ENCODE data around the gene TMTC1. TPM values are rescaled to one million over a fixed set of nuclear protein-coding genes. Genes with fewer than 3 reads are reported as not detected.

TMTC1 gene
- total RNA-seq, 1 experiment from 2014 or later: 109 TPM

DNA sequence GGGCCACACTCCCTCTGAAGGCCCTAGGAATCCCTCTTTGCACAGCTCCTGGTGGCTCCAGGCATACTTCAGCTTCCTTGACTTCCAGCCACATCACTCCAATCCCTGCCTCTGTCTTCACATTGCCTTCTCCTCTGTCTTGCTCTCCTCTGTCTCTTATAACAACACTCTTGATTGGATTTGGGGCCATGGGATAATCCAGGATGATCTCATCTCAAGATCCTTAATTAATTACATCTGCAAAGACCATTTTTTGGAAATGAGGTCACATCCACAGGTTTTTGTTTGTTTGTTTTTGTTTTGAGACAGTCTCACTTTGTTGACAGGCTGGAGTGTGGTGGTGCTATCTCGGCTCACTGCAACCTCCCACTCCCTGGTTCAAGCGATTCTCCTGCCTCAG is 88.7 kb downstream of the TMTC1 start:
- intact Hi-C loops (cut with micrococcal nuclease): no loop called here
- Mint-ChIP-seq H3K4me1 (ENCODE audit: insufficient read depth, unreplicated experiment) (peaks cover 27% of the 10 kb centered on the region), H3K9me3 (ENCODE audit: unreplicated experiment) (no peaks in the 10 kb centered on the region), H3K4me3 (ENCODE audit: unreplicated experiment) (no peak overlapping the region), H3K36me3 (ENCODE audit: insufficient read depth, unreplicated experiment) (peaks cover 47% of the 10 kb centered on the region), H3K27ac (ENCODE audit: low read depth, unreplicated experiment) (peak overlapping the region; percentile 32), H3K27me3 (ENCODE audit: insufficient read depth, unreplicated experiment) (no peaks in the 10 kb centered on the region)
- ChIA-PET POLR2A (no interaction called here), CTCF (no interaction called here)
- no TSS peak for BruUV-seq (replicated peaks)
- TF ChIP-seq, protein P1, sequence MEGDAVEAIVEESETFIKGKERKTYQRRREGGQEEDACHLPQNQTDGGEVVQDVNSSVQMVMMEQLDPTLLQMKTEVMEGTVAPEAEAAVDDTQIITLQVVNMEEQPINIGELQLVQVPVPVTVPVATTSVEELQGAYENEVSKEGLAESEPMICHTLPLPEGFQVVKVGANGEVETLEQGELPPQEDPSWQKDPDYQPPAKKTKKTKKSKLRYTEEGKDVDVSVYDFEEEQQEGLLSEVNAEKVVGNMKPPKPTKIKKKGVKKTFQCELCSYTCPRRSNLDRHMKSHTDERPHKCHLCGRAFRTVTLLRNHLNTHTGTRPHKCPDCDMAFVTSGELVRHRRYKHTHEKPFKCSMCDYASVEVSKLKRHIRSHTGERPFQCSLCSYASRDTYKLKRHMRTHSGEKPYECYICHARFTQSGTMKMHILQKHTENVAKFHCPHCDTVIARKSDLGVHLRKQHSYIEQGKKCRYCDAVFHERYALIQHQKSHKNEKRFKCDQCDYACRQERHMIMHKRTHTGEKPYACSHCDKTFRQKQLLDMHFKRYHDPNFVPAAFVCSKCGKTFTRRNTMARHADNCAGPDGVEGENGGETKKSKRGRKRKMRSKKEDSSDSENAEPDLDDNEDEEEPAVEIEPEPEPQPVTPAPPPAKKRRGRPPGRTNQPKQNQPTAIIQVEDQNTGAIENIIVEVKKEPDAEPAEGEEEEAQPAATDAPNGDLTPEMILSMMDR (IDR thresholded peaks at IDR 0.05; ENCODE audit: unreplicated experiment): no peak
- DNase-seq (ENCODE audit: unreplicated experiment): no peak

DNA sequence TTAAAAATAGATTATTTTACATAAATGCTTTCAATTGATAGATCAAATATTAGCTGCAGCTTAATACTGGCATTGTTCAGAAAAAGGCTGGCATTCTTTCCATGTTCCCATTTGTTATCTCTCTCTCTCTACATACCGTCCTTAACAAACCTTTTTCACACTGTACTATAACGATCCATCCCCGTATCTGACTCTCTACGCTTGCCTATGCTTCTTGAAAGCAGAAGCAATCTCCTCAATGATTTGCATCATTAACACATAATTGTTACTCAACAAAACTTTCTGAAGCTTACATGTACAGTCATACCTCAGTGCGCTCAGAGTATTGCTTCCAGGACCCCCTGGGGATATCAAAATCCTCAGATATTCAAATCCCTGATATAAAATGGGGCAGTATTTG is 89.7 kb downstream of the TMTC1 start:
- intact Hi-C loops (cut with micrococcal nuclease): no loop called here

DNA sequence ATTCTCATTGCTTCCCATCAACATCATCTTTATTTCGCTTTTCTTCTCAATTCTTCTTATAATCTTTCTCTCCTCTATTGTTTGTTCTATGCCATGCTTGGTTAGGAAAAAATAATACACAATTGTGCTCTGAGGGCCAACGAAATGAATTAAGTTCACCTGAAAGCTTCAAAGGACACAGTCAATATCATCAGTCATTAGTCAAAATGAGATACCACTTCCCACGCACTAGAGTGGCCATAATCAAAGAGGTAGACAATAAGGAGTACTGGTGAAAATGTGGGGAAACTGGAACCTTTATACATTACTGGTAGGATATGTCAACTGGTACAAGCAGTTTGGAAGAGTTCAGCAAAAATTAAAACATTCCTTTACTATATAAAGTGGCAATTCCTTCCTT is 91.5 kb downstream of the TMTC1 start:
- POLR2A ChIA-PET: interaction anchor here (1.5 kb wide), 1 partner anchor 8 kb away, joined by 3 read pairs; no protein-coding TSS in a partner anchor
- DNase-seq (ENCODE audit: unreplicated experiment): no peak
- BruUV-seq (replicated peaks): no TSS peak
- CTCF ChIA-PET: interaction anchor here (0.9 kb wide), 1 partner anchor 14 kb away, joined by 4 read pairs; no protein-coding TSS in a partner anchor
- TF ChIP-seq, protein P1 (IDR thresholded peaks at IDR 0.05; ENCODE audit: unreplicated experiment): no peak
- intact Hi-C loops (cut with micrococcal nuclease): no loop called here
- Mint-ChIP-seq H3K36me3 (ENCODE audit: insufficient read depth, unreplicated experiment) (peaks cover 50% of the 10 kb centered on the region), H3K4me1 (ENCODE audit: insufficient read depth, unreplicated experiment) (peaks cover 18% of the 10 kb centered on the region), H3K27me3 (ENCODE audit: insufficient read depth, unreplicated experiment) (no peaks in the 10 kb centered on the region), H3K4me3 (ENCODE audit: unreplicated experiment) (no peak overlapping the region), H3K9me3 (ENCODE audit: unreplicated experiment) (no peaks in the 10 kb centered on the region), H3K27ac (ENCODE audit: low read depth, unreplicated experiment) (no peak overlapping the region)

More for the DNA sequence above, 89.7 kb downstream of the TMTC1 start:
- peak overlapping the region; percentile 3 for H3K27ac Mint-ChIP-seq (ENCODE audit: low read depth, unreplicated experiment)
- ChIA-PET CTCF (interaction anchor here (0.7 kb wide), 1 partner anchor 90 kb away, joined by 3 read pairs; the partner anchor contains the start of gene TMTC1), POLR2A (interaction anchor here (0.9 to 1.5 kb wide), 2 partner anchors 9 to 12 kb away, joined by 3 read pairs; no protein-coding TSS in a partner anchor)
- H3K4me1 Mint-ChIP-seq (ENCODE audit: insufficient read depth, unreplicated experiment): peaks cover 32% of the 10 kb centered on the region
- BruUV-seq (replicated peaks): no TSS peak
- no peak for DNase-seq (ENCODE audit: unreplicated experiment)
- H3K36me3 Mint-ChIP-seq (ENCODE audit: insufficient read depth, unreplicated experiment): peaks cover 48% of the 10 kb centered on the region
- no peaks in the 10 kb centered on the region for H3K27me3 Mint-ChIP-seq (ENCODE audit: insufficient read depth, unreplicated experiment)
- H3K9me3 Mint-ChIP-seq (ENCODE audit: unreplicated experiment): no peaks in the 10 kb centered on the region
- TF ChIP-seq, protein P1 (IDR thresholded peaks at IDR 0.05; ENCODE audit: unreplicated experiment): no peak
- H3K4me3 Mint-ChIP-seq (ENCODE audit: unreplicated experiment): no peak overlapping the region

DNA sequence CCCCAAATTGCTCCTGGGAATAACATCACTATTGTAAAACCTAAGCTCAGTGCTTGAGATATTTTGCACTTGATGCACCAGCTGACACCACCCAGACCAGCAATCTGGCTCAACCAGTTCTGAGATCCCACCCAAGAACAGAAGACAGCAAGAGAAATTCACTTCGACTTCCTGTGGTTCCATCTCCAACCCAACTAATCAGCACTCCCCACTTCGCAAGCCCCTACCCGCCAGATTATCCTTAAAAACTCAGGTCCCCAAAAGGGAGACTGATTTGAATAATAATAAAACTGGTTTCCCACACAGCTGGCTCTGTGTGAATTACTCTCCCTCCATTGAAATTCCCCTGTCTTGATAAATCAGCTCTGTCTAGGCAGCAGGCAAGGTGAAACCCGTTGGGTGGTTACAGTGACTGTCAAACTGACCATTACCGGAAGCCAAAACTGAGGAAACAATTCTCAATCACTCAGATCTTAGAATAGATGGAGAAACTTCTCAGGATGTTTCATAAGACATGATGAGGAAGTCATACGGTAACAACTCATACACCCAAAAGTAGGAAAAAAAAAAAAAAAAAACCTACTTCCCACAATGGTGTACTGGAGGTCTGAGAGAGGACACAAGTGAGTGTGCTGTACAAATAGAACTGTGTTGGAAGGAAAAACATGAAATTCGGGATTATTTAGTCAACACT is 92.4 kb downstream of the TMTC1 start:
- peaks cover 57% of the 10 kb centered on the region for H3K36me3 Mint-ChIP-seq (ENCODE audit: insufficient read depth, unreplicated experiment)
- H3K27ac Mint-ChIP-seq (ENCODE audit: low read depth, unreplicated experiment): no peak overlapping the region
- intact Hi-C loops (cut with micrococcal nuclease): no loop called here
- H3K9me3 Mint-ChIP-seq (ENCODE audit: unreplicated experiment): no peaks in the 10 kb centered on the region
- TF ChIP-seq, protein P1 (IDR thresholded peaks at IDR 0.05; ENCODE audit: unreplicated experiment): no peak
- peaks cover 23% of the 10 kb centered on the region for H3K4me1 Mint-ChIP-seq (ENCODE audit: insufficient read depth, unreplicated experiment)
- no peak overlapping the region for H3K4me3 Mint-ChIP-seq (ENCODE audit: unreplicated experiment)
- ChIA-PET POLR2A (interaction anchor here (0.7 kb wide), 1 partner anchor 752 kb away, joined by 4 read pairs; no protein-coding TSS in a partner anchor), CTCF (no interaction called here)
- DNase-seq (ENCODE audit: unreplicated experiment): no peak
- H3K27me3 Mint-ChIP-seq (ENCODE audit: insufficient read depth, unreplicated experiment): no peaks in the 10 kb centered on the region
- no TSS peak for BruUV-seq (replicated peaks)

Measured in MCF 10A (cell line).